GM06990 (cell line): ENCODE measurements around the gene NHSL2.

Experiments
- DNase-seq: peaks from one replicate; pipeline ENCODE4 v3.0.0-alpha.2; 2011; ENCODE audit not compliant: insufficient read length; ENCODE audit errors: extremely low read depth
- H3K27me3 ChIP-seq: replicated peaks from 2 replicates; pipeline ENCODE4 v1.6.0; 2011; ENCODE audit warnings: low read length; ENCODE audit not compliant: control insufficient read depth, insufficient read depth
- H3K36me3 ChIP-seq: 2 replicates; pipeline ENCODE4 v1.5.1; 2011; ENCODE audit warnings: low read length; ENCODE audit not compliant: control insufficient read depth, insufficient read depth
- H3K4me3 ChIP-seq: replicated peaks from 2 replicates; pipeline ENCODE4 v1.5.1; 2011; ENCODE audit warnings: low read depth, mild to moderate bottlenecking, control low read depth, low read length
- CTCF ChIP-seq: IDR thresholded peaks from 2 replicates; pipeline ENCODE4 v1.5.1; 2011; ENCODE audit warnings: low read length, control low read depth, mild to moderate bottlenecking, inconsistent platforms; ENCODE audit not compliant: insufficient read depth, poor library complexity, severe bottlenecking

The NHSL2 gene

GRCh38 chrX:71992711-71993110 lies 82.1 kb downstream of the NHSL2 start:
- no peak for DNase-seq
- no peaks in the 10 kb centered on the region for H3K36me3 ChIP-seq
- 0 out of 2 replicates have a peak, but pooled peaks cover 1% of the 10 kb centered on the region for H3K27me3 ChIP-seq
- no peak for TF ChIP-seq CTCF
- no peak overlapping the region for H3K4me3 ChIP-seq

- no peak for DNase-seq
- Histone ChIP-seq H3K4me3 (no peak overlapping the region), H3K36me3 (no peaks in the 10 kb centered on the region), H3K27me3 (0 out of 2 replicates have a peak, but pooled peaks cover 1% of the 10 kb centered on the region)
- no peak for TF ChIP-seq CTCF
Observed at GRCh38 chrX:71993371-71993770, 82.7 kb downstream of the NHSL2 start.

- no peak for TF ChIP-seq CTCF
- Histone ChIP-seq H3K27me3 (0 out of 2 replicates have a peak, but pooled peaks cover 1% of the 10 kb centered on the region), H3K36me3 (no peaks in the 10 kb centered on the region), H3K4me3 (no peak overlapping the region)
- DNase-seq = no peak
Observed at GRCh38 chrX:71994601-71995000, 84.0 kb downstream of the NHSL2 start.

- no peak overlapping the region for H3K4me3 ChIP-seq
Observed at GRCh38 chrX:71995122-71995521, 84.5 kb downstream of the NHSL2 start.

GRCh38 chrX:71996136-71996535 lies 85.5 kb downstream of the NHSL2 start:
- H3K4me3 ChIP-seq = no peak overlapping the region
- H3K27me3 ChIP-seq = 0 out of 2 replicates have a peak, but pooled peaks cover 1% of the 10 kb centered on the region
- no peaks in the 10 kb centered on the region for H3K36me3 ChIP-seq
- no peak for TF ChIP-seq CTCF
- no peak for DNase-seq

More at GRCh38 chrX:71995122-71995521, 84.5 kb downstream of the NHSL2 start:
- H3K36me3 ChIP-seq = no peaks in the 10 kb centered on the region
- TF ChIP-seq CTCF = no peak
- no peak for DNase-seq
- 0 out of 2 replicates have a peak, but pooled peaks cover 1% of the 10 kb centered on the region for H3K27me3 ChIP-seq

GRCh38 chrX:71996826-71997225 lies 86.2 kb downstream of the NHSL2 start:
- Histone ChIP-seq H3K4me3 (no peak overlapping the region), H3K27me3 (0 out of 2 replicates have a peak, but pooled peaks cover 1% of the 10 kb centered on the region), H3K36me3 (no peaks in the 10 kb centered on the region)
- no peak for TF ChIP-seq CTCF
- no peak for DNase-seq
